Natural killer cell treated with Interleukin-12 subunit alpha and Interleukin-12 subunit beta and Interleukin-15 and Interleukin-18, amount 100 ng/mL, for 72 hours (primary cell): Measurements from ENCODE around the gene BBLN. TPM values are rescaled to one million over a fixed set of nuclear protein-coding genes. Genes with fewer than 3 reads are reported as not detected.

Source experiments
- ATAC-seq, 2 donors: fragments of 150-1000 bp; cut with Tn5 transposase in 1 of 2; sonication (Bioruptor Pico), chemical (Tn5 transposase) in 1 of 2; 2 replicates each; pipeline ENCODE4 v1.10.0; 2021
- DNase-seq: peaks from one replicate; pipeline ENCODE4 v3.0.0; 2022; ENCODE audit warnings: low spot score
- H3K27ac Mint-ChIP-seq, 2 donors: 1 replicate in 1 of 2; 2 replicates in 1 of 2; pipeline ENCODE4 v1.8.0; 2022; ENCODE audit warnings: mixed read lengths in 2 of 2, mild to moderate bottlenecking in 1 of 2, moderate library complexity in 1 of 2
- H3K27me3 Mint-ChIP-seq, 2 donors: 1 replicate in 1 of 2; 2 replicates in 1 of 2; pipeline ENCODE4 v1.8.0; 2022; ENCODE audit warnings: mixed read lengths in 2 of 2
- H3K36me3 Mint-ChIP-seq: one replicate; pipeline ENCODE4 v1.8.0; 2022; ENCODE audit warnings: mixed read lengths
- H3K4me1 Mint-ChIP-seq, 2 donors: 1 replicate in 1 of 2; 2 replicates in 1 of 2; pipeline ENCODE4 v1.8.0; 2022; ENCODE audit warnings: low read depth in 2 of 2, mixed read lengths in 2 of 2, mild to moderate bottlenecking in 1 of 2
- H3K4me3 Mint-ChIP-seq: one replicate; pipeline ENCODE4 v1.8.0; 2022; ENCODE audit warnings: mixed read lengths
- H3K9me3 Mint-ChIP-seq: 2 replicates; pipeline ENCODE4 v1.8.0; 2022; ENCODE audit warnings: mixed read lengths
- total RNA-seq, 2 donors: library from RNA; stranded (reverse); gene quantifications; one replicate each; pipeline ENCODE4 v1.2.3, GENCODE V29; 2022

BBLN gene
- total RNA-seq, 2 donors from 2014 or later = 58.1 to 60.4 TPM

DNA sequence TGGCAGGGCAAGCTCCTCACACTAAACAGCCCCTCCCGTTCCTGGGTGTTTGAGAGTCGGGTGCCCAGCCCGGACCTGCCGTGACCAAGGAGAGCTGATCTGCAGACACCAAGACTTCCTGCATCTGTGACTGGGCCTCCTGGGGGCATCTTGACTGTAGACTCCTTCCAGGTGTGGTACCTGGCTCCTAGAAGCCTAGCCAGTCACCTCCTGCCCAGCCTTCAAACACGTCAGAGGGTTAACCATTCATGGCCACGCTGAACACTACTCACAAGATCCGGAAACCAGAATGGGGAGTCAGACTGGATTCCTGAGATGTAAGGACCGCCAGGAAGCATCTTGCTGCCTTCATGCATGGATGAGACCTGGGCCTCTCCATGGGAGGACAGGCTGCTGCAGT lies 14.5 kb upstream of the BBLN start:
- Mint-ChIP-seq H3K4me3 (no peak overlapping the region), H3K36me3 (no peaks in the 10 kb centered on the region), H3K27ac (no peak overlapping the region), H3K9me3 (no peaks in the 10 kb centered on the region), H3K4me1 (peaks cover 0 to 3% of the 10 kb centered on the region in 2 donors), H3K27me3 (peaks cover 0 to 3% of the 10 kb centered on the region in 2 donors)
- DNase-seq = no peak
- no peak for ATAC-seq

DNA sequence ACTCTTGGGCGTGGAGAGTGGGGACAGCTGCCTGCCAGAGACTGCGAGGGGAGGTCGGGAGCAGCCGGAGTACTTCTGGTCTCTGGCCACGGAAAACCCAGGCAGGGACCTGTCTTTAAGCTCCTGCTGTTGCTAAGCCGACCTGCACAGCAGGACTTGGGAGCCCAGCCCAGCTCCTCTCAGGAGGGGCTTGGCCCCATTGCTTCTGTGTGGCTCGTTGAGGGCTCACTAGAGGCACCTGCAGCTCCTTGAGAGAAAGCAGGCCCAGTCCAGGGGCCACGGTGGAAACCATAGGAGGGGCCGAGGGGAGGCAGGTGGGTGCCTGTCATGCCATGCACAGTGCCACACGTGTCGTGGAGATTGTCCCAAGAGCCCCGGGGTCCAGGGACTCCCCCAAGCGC lies 14.1 kb upstream of the BBLN start:
- no peaks in the 10 kb centered on the region for H3K9me3 Mint-ChIP-seq
- H3K4me1 Mint-ChIP-seq = peaks cover 0 to 3% of the 10 kb centered on the region in 2 donors
- peaks cover 0 to 3% of the 10 kb centered on the region in 2 donors for H3K27me3 Mint-ChIP-seq
- no peak overlapping the region for H3K27ac Mint-ChIP-seq
- H3K36me3 Mint-ChIP-seq = no peaks in the 10 kb centered on the region
- H3K4me3 Mint-ChIP-seq = no peak overlapping the region
- no peak for DNase-seq
- ATAC-seq = peak; percentile 20 to 29

DNA sequence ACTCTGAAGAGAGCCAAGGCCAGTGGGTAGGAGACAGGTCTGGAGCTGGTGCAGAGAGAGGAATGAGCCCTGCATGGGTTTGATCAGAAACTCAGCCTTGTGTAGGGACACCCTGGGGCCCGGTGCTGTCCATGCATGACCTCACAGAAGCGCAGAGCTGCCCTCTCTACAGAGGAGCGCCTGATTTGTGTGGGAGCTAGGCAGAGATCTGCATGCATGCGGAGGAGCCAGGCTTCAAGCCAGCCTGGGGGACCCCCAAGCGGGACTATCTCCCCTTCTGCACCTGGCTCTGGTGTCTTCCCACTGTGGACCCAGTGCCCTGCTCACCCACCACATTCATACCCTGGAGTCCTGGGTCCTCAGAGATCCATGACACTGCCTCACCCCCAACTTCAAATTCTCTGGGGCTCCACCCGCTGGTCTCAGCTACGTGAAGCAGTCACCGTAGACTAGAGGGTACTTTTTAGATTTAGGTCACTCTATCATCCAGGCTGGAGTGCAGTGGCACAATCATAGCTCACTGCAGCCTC lies 13.4 kb upstream of the BBLN start:
- peak in 1 of 2 donors; percentile 29 for ATAC-seq

DNA sequence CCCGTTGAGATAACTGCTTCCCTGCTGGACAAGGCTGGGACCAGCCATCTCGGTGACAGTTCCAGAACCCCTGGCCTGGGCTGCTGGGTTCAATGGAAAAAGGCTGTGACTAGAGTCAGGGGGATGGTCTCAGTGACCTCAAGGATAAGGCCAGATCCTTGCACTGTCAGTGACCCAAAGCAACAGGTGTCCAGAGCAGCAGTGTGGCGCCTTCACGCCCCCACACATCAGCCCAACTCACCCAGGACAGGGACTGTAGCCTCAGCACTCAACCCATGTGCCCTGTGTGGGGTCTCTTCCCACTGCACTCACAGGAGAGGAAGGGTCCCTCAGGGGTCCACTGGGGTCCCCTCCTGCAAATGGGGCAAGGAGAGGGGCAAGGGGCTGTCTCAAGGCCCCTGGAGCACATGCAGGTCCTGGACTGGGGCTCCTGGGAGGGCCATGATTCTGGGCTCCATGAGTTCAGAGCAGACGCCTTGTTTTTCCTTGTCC lies 11.5 kb upstream of the BBLN start:
- H3K27ac Mint-ChIP-seq = no peak overlapping the region
- H3K27me3 Mint-ChIP-seq = no peaks in the 10 kb centered on the region
- no peaks in the 10 kb centered on the region for H3K9me3 Mint-ChIP-seq
- no peaks in the 10 kb centered on the region for H3K4me1 Mint-ChIP-seq
- ATAC-seq = no peak
- DNase-seq = no peak
- H3K36me3 Mint-ChIP-seq = no peaks in the 10 kb centered on the region
- H3K4me3 Mint-ChIP-seq = no peak overlapping the region

More for the DNA sequence above, 13.4 kb upstream of the BBLN start:
- Mint-ChIP-seq H3K36me3 (no peaks in the 10 kb centered on the region), H3K27ac (no peak overlapping the region), H3K9me3 (no peaks in the 10 kb centered on the region), H3K4me3 (no peak overlapping the region), H3K27me3 (peaks cover 0 to 3% of the 10 kb centered on the region in 2 donors), H3K4me1 (peaks cover 0 to 3% of the 10 kb centered on the region in 2 donors)
- DNase-seq = no peak

DNA sequence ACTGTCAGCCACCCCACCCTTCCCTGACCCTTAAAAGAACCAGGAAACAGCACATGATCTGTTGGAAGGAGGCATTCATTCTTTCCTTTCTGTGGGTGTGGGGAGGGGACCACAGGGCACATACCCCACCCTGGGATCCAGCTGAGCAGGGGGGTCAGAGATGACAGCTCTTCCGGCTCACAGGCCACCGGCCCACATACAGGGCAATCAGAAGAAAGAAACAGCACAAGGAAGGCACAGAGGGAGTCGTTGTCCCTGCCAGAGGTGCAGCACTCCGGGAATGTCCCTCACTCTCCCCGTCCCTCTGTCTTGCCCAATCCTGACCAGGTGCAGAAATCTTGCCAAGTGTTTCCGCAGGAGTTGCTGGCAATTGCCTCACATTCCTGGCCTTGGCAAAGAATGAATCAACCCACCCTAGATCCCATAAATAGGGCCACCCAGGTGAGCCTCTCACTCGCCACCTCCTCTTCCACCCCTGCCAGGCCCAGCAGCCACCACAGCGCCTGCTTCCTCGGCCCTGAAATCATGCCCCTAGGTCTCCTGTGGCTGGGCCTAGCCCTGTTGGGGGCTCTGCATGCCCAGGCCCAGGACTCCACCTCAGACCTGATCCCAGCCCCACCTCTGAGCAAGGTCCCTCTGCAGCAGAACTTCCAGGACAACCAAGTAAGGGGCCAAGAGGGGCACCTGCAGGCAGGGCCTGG lies 10.9 kb upstream of the BBLN start, which contains the start of gene LCN2:
Gene LCN2 (plus strand): TSS at position 453 of the 701 bp plus-strand sequence. CDS start 73 bp downstream, at position 526.
- Mint-ChIP-seq H3K27ac (no peak within 1 kb of the TSS), H3K36me3 (no peaks in the 10 kb centered on the region), H3K4me1 (no peaks in the 10 kb centered on the region), H3K27me3 (no peaks in the 10 kb centered on the region), H3K9me3 (no peaks in the 10 kb centered on the region), H3K4me3 (no peak within 1 kb of the TSS)
- DNase-seq = no peak
- ATAC-seq = no peak

DNA sequence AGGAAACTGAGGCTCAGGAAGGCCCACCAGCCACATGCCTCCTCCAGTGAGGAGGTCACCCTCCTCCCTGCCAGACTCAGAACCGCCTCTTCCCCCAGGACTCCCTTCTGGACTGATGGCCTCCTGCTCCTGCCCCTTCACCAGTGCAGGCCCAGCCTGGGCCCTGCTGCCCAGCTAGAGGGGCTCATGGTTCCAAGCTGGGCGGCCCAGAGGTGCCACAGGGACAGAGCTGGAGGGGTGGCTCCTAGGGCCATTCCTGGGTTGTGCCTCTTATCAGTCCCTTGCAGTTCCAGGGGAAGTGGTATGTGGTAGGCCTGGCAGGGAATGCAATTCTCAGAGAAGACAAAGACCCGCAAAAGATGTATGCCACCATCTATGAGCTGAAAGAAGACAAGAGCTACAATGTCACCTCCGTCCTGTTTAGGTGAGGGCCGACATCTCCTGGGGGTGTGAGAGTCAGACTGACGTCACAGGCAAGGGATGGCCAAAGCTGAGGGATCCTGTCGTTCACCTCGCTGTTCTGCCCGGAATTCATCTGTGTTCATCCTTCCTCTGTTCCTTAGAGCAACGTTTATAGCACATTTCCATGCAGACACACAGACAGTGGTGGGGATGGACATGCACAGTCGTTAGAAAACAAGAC lies 10.0 kb upstream of the BBLN start:
- Mint-ChIP-seq H3K4me3 (no peak overlapping the region), H3K27ac (no peak overlapping the region), H3K4me1 (no peaks in the 10 kb centered on the region), H3K9me3 (no peaks in the 10 kb centered on the region), H3K27me3 (no peaks in the 10 kb centered on the region), H3K36me3 (no peaks in the 10 kb centered on the region)
- DNase-seq (no peak), ATAC-seq (no peak)

DNA sequence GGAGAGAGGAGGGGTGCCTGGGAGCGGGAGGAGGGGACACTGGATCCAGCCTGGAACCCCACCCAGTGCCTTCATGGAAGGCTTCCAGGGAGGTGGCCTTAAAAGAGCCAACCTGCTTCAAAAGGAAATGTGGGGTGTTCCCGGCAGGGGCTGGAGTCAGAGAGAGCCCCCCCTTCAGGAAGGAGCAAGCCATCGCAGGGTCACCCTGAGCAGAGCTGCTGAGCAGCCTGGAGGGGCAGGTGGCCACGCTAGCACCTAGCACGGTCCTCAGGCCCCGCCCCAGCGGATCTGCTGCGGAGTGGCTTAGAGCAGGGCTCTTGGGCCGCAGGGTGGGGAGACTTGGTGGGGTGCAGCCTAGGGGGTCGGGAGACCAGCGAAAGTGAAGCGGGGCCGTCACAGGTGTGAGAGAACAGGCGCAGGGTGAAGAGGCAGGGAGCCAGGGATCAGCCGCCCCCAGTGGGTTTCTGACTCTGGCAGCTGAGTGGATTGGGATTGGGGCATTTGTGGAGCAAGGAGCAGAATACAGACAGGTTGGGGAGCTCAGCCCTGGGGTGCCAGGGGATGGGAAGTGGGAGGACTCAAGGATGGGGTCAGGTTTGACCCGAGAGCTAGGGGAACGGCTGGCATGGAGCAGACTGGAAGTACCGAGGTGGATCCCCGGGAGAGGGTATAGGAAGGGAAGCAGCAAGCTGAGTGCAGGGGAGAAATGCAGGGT lies 9.3 kb upstream of the BBLN start:
- H3K27ac Mint-ChIP-seq = no peak overlapping the region
- H3K4me1 Mint-ChIP-seq = no peaks in the 10 kb centered on the region
- no peak for DNase-seq

DNA sequence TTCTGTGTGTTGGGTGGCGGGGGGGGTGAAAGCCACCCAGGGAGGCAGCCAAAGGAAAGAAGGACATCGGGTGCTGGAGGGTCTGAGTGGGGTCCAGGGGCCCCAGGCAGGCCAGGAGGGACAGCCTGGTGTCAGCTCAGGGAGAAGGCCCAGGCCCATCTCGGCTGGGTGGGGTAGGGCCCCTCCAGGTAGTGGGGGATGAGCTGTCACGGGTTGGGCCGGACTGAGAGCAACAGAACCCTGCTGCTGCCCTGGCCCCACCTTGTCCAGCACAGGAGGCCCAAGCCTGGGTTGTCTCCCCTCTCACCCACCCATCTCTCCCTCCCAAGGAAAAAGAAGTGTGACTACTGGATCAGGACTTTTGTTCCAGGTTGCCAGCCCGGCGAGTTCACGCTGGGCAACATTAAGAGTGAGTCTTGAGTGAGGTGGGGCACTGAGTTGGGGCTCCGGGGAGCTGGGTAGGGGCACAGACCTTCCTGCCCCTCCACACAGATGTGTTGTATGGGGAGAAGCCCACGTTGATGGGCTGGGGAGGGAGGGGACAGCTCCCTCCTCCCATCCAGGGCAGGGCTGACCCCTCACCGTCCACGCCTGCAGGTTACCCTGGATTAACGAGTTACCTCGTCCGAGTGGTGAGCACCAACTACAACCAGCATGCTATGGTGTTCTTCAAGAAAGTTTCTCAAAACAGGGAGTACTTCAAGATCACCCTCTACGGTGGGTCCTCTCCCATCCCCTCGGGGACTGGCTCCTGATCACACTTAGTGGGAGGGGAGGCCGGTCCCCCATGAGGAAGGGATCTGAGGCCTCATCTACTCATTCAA lies 8.5 kb upstream of the BBLN start:
- Mint-ChIP-seq H3K36me3 (no peaks in the 10 kb centered on the region), H3K27me3 (no peaks in the 10 kb centered on the region), H3K4me1 (no peaks in the 10 kb centered on the region), H3K27ac (no peak overlapping the region), H3K4me3 (no peak overlapping the region), H3K9me3 (no peaks in the 10 kb centered on the region)
- ATAC-seq = no peak
- DNase-seq = no peak

More for the DNA sequence above, 9.3 kb upstream of the BBLN start:
- ATAC-seq = peak in 1 of 2 donors; percentile 15
- no peaks in the 10 kb centered on the region for H3K27me3 Mint-ChIP-seq
- no peak overlapping the region for H3K4me3 Mint-ChIP-seq
- H3K9me3 Mint-ChIP-seq = no peaks in the 10 kb centered on the region
- H3K36me3 Mint-ChIP-seq = no peaks in the 10 kb centered on the region

DNA sequence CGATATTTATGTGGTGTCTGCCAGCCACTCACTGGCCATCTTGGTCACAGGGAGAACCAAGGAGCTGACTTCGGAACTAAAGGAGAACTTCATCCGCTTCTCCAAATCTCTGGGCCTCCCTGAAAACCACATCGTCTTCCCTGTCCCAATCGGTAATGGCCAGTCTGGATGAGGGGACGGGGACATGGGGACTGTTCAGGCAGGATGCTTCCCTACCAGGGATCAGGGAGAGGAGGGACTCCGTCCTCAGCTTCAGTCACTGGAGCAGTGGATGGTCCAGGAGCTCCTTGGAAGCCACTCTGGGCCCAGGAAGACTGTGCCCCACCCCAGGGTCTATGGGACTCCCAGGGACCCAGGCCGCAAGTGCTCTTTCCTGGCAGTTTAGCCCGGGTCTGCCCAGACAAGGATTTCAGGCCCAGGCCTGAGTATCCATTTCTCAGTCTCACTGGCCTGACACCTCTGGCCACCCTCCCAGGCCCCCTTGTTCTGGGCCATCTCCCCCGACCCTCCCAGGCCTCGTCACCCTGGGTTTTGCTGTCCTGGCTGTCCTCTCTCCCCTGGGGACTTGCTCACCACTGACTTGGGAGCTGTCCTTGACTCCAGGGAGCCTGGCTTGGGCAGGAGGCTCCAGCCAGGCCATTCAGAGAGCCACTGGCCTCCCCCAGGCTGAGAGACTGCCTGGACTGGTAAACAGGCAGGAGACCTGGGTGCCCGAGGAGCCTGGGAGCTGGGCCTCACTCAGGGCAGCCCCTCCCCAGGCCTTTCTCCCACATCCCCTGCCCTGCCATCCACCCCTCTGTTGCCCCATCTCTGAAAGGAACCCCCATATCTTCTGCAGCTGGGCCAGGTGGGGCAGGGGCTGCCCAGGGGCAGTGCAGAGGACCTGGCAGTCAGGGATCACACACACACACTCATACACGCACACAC lies 7.7 kb upstream of the BBLN start:
- DNase-seq = peak; percentile 45
- H3K27ac Mint-ChIP-seq = no peak overlapping the region
- no peaks in the 10 kb centered on the region for H3K36me3 Mint-ChIP-seq
- no peaks in the 10 kb centered on the region for H3K4me1 Mint-ChIP-seq
- no peaks in the 10 kb centered on the region for H3K9me3 Mint-ChIP-seq
- H3K27me3 Mint-ChIP-seq = no peaks in the 10 kb centered on the region
- no peak overlapping the region for H3K4me3 Mint-ChIP-seq
- no peak for ATAC-seq

DNA sequence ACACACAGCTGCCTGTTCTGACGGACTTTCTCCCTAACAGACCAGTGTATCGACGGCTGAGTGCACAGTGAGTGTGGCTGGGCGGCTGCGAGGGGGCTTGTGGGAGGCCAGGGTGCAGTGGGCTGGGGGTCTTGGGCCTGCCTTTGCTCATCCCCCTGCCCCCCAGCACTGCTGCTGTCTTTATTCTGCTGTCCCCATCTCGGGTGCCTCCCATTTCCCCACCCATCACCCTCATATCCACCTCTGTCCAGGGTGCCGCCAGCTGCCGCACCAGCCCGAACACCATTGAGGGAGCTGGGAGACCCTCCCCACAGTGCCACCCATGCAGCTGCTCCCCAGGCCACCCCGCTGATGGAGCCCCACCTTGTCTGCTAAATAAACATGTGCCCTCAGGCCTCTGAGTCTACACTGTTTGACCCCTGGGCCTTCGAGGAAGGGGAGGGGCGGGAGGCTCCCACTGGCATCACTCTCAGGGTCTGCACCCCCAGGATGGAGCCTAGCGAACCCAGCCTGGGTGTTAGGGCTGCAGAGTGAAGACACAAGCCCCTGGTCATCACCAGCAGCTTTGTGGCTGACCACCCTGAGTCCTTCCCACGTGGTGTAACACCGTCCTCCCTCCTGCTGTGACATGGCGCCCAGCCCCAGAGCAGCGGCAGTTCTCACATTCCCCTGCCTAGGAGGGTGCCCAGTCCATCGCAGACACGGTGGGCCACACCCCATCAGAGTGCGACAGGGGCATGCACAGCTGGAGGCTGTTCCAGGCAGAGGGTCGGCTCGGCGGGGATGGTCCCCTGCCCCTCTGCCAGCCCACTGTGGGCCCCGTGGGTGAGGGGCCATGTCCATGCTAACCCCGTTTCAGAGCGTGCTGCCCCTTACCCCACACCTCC lies 6.8 kb upstream of the BBLN start:
- Mint-ChIP-seq H3K4me1 (no peaks in the 10 kb centered on the region), H3K27me3 (no peaks in the 10 kb centered on the region), H3K27ac (no peak overlapping the region), H3K4me3 (no peak overlapping the region), H3K36me3 (no peaks in the 10 kb centered on the region), H3K9me3 (no peaks in the 10 kb centered on the region)
- DNase-seq (no peak), ATAC-seq (no peak)

DNA sequence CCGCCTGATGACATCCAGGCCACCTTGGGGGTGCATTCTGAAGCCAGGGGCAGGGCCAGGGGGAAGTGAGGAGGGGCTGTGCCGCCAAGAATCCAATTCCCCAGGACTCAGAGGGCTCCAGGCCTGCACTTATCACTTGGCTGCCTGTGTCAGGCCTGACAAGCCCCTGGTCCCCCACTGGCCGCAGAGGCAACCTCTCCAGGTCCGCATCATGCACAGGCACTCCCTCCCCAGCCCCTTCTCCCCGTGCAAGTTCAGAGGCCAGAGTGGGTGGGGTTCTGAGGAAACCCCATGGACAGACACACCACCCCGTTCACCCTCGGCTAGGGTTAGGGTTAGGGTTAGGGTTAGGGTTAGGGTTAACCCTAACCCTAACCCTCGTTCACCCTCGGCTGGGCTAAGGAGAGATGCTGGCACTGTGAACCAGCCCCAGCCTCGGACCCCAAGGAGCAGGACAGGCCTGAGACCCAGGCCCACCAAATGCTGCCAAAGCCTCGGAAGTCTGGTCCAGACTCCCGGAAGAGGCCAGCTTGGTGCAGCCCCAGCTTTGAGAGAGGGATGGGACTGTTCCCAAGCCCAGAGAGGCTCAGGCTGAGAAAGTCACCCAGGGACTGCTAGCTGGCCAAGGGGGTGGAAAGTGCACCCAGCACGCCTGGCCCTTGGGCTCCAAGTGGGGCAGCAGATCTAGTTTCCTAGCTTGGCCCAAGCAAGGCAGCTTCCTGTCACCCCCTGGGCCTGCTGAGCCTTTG lies 5.9 kb upstream of the BBLN start:
- Mint-ChIP-seq H3K9me3 (no peaks in the 10 kb centered on the region), H3K36me3 (no peaks in the 10 kb centered on the region), H3K27me3 (no peaks in the 10 kb centered on the region), H3K4me1 (peaks cover 0 to under 1% of the 10 kb centered on the region in 2 donors), H3K27ac (no peak overlapping the region), H3K4me3 (no peak overlapping the region)
- DNase-seq (no peak), ATAC-seq (no peak)
